Left kidney (tissue), 2 donors: ENCODE data around the gene GRHL1. TPM values are rescaled to one million over a fixed set of nuclear protein-coding genes. Genes with fewer than 3 reads are reported as not detected.
A peak's percentile ranks its signal among the peaks of the same experiment; 100 is the strongest.

ENCODE experiments used
- DNase-seq: peaks from one replicate; pipeline ENCODE4 v3.0.0-alpha.2; 2013
- polyA plus RNA-seq: library from polyadenylated mRNA; unstranded; fragments of 120-200 nt; gene quantifications from one replicate; pipeline ENCODE4 v1.2.1, GENCODE V29; 2013; ENCODE audit not compliant: insufficient read length

GRHL1 gene
- polyA plus RNA-seq, 1 donor: 7.2 TPM

GRCh38 chr2:9972621-9973479 lies 21.4 kb downstream of the GRHL1 start:
- DNase-seq: no peak

- DNase-seq: no peak
Observed at GRCh38 chr2:9973690-9974089, 22.2 kb downstream of the GRHL1 start.

GRCh38 chr2:9974343-9974742 lies 22.9 kb downstream of the GRHL1 start:
- DNase-seq: no peak

- DNase-seq: no peak
Observed at GRCh38 chr2:9975328-9975727, 23.8 kb downstream of the GRHL1 start.

GRCh38 chr2:9975805-9976447 lies 24.4 kb downstream of the GRHL1 start:
- no peak for DNase-seq

GRCh38 chr2:9979977-9980376 lies 28.5 kb downstream of the GRHL1 start:
- no peak for DNase-seq

GRCh38 chr2:9980520-9980919 lies 29.0 kb downstream of the GRHL1 start:
- DNase-seq: no peak

- DNase-seq: no peak
Observed at GRCh38 chr2:9981655-9982054, 30.2 kb downstream of the GRHL1 start.

GRCh38 chr2:9982248-9982647 lies 30.8 kb downstream of the GRHL1 start:
- DNase-seq: no peak

GRCh38 chr2:9982891-9983290 lies 31.4 kb downstream of the GRHL1 start:
- DNase-seq: no peak

GRCh38 chr2:9983401-9984216 lies 32.1 kb downstream of the GRHL1 start:
- no peak for DNase-seq

- DNase-seq: peak; percentile 39
Observed at GRCh38 chr2:9984217-9984739, 32.8 kb downstream of the GRHL1 start.

- no peak for DNase-seq
Observed at GRCh38 chr2:9984871-9985480, 33.5 kb downstream of the GRHL1 start.

GRCh38 chr2:9985531-9986328 lies 34.2 kb downstream of the GRHL1 start:
- DNase-seq: no peak

GRCh38 chr2:9988320-9988719 lies 36.8 kb downstream of the GRHL1 start:
- no peak for DNase-seq

- DNase-seq: no peak
Observed at GRCh38 chr2:9990736-9991135, 39.2 kb downstream of the GRHL1 start.

GRCh38 chr2:9991221-9991620 lies 39.7 kb downstream of the GRHL1 start:
- no peak for DNase-seq

- no peak for DNase-seq
Observed at GRCh38 chr2:9991829-9992273, 40.4 kb downstream of the GRHL1 start.

- no peak for DNase-seq
Observed at GRCh38 chr2:9992427-9993187, 41.1 kb downstream of the GRHL1 start.

- no peak for DNase-seq
Observed at GRCh38 chr2:9993488-9994165, 42.1 kb downstream of the GRHL1 start.
